ENCODE data around the gene HPF1. TPM values are rescaled to one million over a fixed set of nuclear protein-coding genes. Genes with fewer than 3 reads are reported as not detected.
A peak's percentile ranks its signal among the peaks of the same experiment; 100 is the strongest.

The HPF1 gene
- polyA plus RNA-seq, 3 donors = 10.2 to 29.9 (median 25.1) TPM

- no peak overlapping the region for H3K4me2 ChIP-seq (replicated peaks; ENCODE audit: extremely low read depth, low read length, poor library complexity, severe bottlenecking)
- H3K27me3 Mint-ChIP-seq (ENCODE audit: low read depth in 3 of 3) = no peaks in the 10 kb centered on the region
These were observed 68.1 kb downstream of the HPF1 start for GRCh38 chr4:169689681-169690080.

GRCh38 chr4:169682372-169683047 lies 75.2 kb downstream of the HPF1 start:
- intact Hi-C loops (cut with micrococcal nuclease) = no loop called here
- no peak for TF ChIP-seq CTCF (IDR thresholded peaks at IDR 0.05)
- H3K4me1 Mint-ChIP-seq = peaks cover 5% of the 10 kb centered on the region
- Histone ChIP-seq H3K9ac (ENCODE audit: insufficient read depth, low read length, poor library complexity, severe bottlenecking) (no peak overlapping the region), H3K27me3 (ENCODE audit: control insufficient read depth in 2 of 2, insufficient read depth in 2 of 2, low read length in 2 of 2) (no peaks in the 10 kb centered on the region), H4K20me1 (ENCODE audit: insufficient read depth, low read length) (no peaks in the 10 kb centered on the region), H3K79me2 (ENCODE audit: insufficient read depth, low read length) (no peaks in the 10 kb centered on the region), H3K4me3 (replicated peaks in 1 of 3; ENCODE audit: low read depth in 2 of 3, low read length in 3 of 3) (no peak overlapping the region), H3K9me3 (replicated peaks in 1 of 2; ENCODE audit: control insufficient read depth in 1 of 2, insufficient read depth in 1 of 2, low read length in 2 of 2) (no peaks in the 10 kb centered on the region), H3K4me1 (ENCODE audit: control insufficient read depth in 1 of 2, insufficient read depth in 2 of 2, low read length in 2 of 2) (peaks cover 3 to 7% of the 10 kb centered on the region in 2 donors), H3K4me2 (replicated peaks; ENCODE audit: extremely low read depth, low read length, poor library complexity, severe bottlenecking) (no peak overlapping the region), H2AFZ (ENCODE audit: insufficient read depth, low read depth, low read length, poor library complexity, severe bottlenecking) (no peak overlapping the region), H3K36me3 (replicated peaks in 1 of 2; ENCODE audit: control insufficient read depth in 1 of 2, insufficient read depth in 2 of 2, low read length in 2 of 2) (peaks cover 7 to 35% of the 10 kb centered on the region in 2 donors), H3K27ac (ENCODE audit: low read depth in 1 of 2, low read length in 2 of 2) (peak overlapping the region in 1 of 2 donors; percentile 58)
- H3K36me3 Mint-ChIP-seq = peaks cover 24 to 43% of the 10 kb centered on the region in 2 donors
- H3K27me3 Mint-ChIP-seq (ENCODE audit: low read depth in 3 of 3) = no peaks in the 10 kb centered on the region
- no CpG with 5 or more reads among the region's 4 CpGs for WGBS (ENCODE audit: insufficient coverage)
- peak overlapping the region in 2 of 7 donors; percentile 15 to 25 for H3K27ac Mint-ChIP-seq
- DNase-seq = peak in 2 of 3 donors; percentile 45 to 58
- peaks cover 0 to 8% (median 4%) of the 10 kb centered on the region in 7 donors for H3K9me3 Mint-ChIP-seq
- no peak overlapping the region for H3K4me3 Mint-ChIP-seq

More at GRCh38 chr4:169689681-169690080, 68.1 kb downstream of the HPF1 start:
- H3K4me3 ChIP-seq (replicated peaks in 1 of 3; ENCODE audit: low read depth in 2 of 3, low read length in 3 of 3) = no peak overlapping the region
- H3K36me3 ChIP-seq (replicated peaks in 1 of 2; ENCODE audit: control insufficient read depth in 1 of 2, insufficient read depth in 2 of 2, low read length in 2 of 2) = peaks cover 14 to 71% of the 10 kb centered on the region in 2 donors
- Mint-ChIP-seq H3K4me3 (no peak overlapping the region), H3K9me3 (no peaks in the 10 kb centered on the region), H3K27ac (no peak overlapping the region), H3K4me1 (no peaks in the 10 kb centered on the region), H3K36me3 (peaks cover 48 to 61% of the 10 kb centered on the region in 2 donors)
- H3K27me3 ChIP-seq (ENCODE audit: control insufficient read depth in 2 of 2, insufficient read depth in 2 of 2, low read length in 2 of 2) = no peaks in the 10 kb centered on the region
- no peak overlapping the region for H3K9ac ChIP-seq (ENCODE audit: insufficient read depth, low read length, poor library complexity, severe bottlenecking)
- no peaks in the 10 kb centered on the region for H3K4me1 ChIP-seq (ENCODE audit: control insufficient read depth in 1 of 2, insufficient read depth in 2 of 2, low read length in 2 of 2)
- H4K20me1 ChIP-seq (ENCODE audit: insufficient read depth, low read length) = no peaks in the 10 kb centered on the region
- H3K9me3 ChIP-seq (replicated peaks in 1 of 2; ENCODE audit: control insufficient read depth in 1 of 2, insufficient read depth in 1 of 2, low read length in 2 of 2) = no peaks in the 10 kb centered on the region
- H3K79me2 ChIP-seq (ENCODE audit: insufficient read depth, low read length) = no peaks in the 10 kb centered on the region
- intact Hi-C loops (cut with micrococcal nuclease) = no loop called here
- WGBS (ENCODE audit: insufficient coverage) = 100% methylated on average over 1 of the region's 1 CpG
- H2AFZ ChIP-seq (ENCODE audit: insufficient read depth, low read depth, low read length, poor library complexity, severe bottlenecking) = no peak overlapping the region
- no peak for TF ChIP-seq CTCF (IDR thresholded peaks at IDR 0.05)
- no peak overlapping the region for H3K27ac ChIP-seq (ENCODE audit: low read depth in 1 of 2, low read length in 2 of 2)
- DNase-seq = no peak

Other genes starting within 250 kb of the HPF1 start
- 1 to 10 TPM; 1.9 to 5.5 (median 2.7) TPM for gene NEK1, start 145.4 kb downstream of the HPF1 start, polyA plus RNA-seq
- gene CLCN3, start 137.4 kb downstream of the HPF1 start, polyA plus RNA-seq = 1 to 10 TPM; 5.3 to 7.8 (median 5.4) TPM